Keratinocyte (primary cell): ENCODE measurements around the gene BTBD8. TPM values are rescaled to one million over a fixed set of nuclear protein-coding genes. Genes with fewer than 3 reads are reported as not detected.

Source experiments
- DNase-seq: peaks from one replicate; pipeline ENCODE4 v3.0.0-alpha.2; 2011; ENCODE audit warnings: low read depth, missing footprints, low spot score
- FAIRE-seq: peaks from 2 replicates; lab custom pipeline; 2011; peaks lifted over from hg19 to GRCh38; lab: Jason Lieb, UNC
- H2AFZ ChIP-seq: 2 replicates; pipeline ENCODE4 v1.6.0; 2012; ENCODE audit warnings: low read length, control low read depth, inconsistent platforms; ENCODE audit not compliant: control insufficient read depth
- H3K27ac ChIP-seq: 2 replicates; pipeline ENCODE4 v1.5.1; 2011; ENCODE audit warnings: low read length; ENCODE audit not compliant: control insufficient read depth, insufficient read depth
- H3K27me3 ChIP-seq: 3 replicates; pipeline ENCODE4 v1.6.0; 2011; ENCODE audit warnings: low read length; ENCODE audit not compliant: control insufficient read depth, insufficient read depth; ENCODE audit errors: extremely low read depth
- H3K36me3 ChIP-seq, 2 experiments: 2 replicates in 1 of 2; 3 replicates in 1 of 2; pipeline ENCODE4 v1.5.1; 2011; ENCODE audit warnings: low read length in 2 of 2, mild to moderate bottlenecking in 1 of 2; ENCODE audit not compliant: control insufficient read depth in 2 of 2, insufficient read depth in 2 of 2; ENCODE audit errors: extremely low read depth in 1 of 2
- H3K4me1 ChIP-seq: 3 replicates; pipeline ENCODE4 v1.5.1; 2011; ENCODE audit warnings: low read length; ENCODE audit not compliant: control insufficient read depth, insufficient read depth; ENCODE audit errors: extremely low read depth
- H3K4me2 ChIP-seq: 3 replicates; pipeline ENCODE4 v1.6.0; 2011; ENCODE audit warnings: low read depth, low read length; ENCODE audit not compliant: control insufficient read depth, insufficient read depth; ENCODE audit errors: extremely low read depth
- H3K4me3 ChIP-seq, 3 experiments: fragments of 200-600 bp in 1 of 3; sonication (generic) in 1 of 3; 2 replicates in 2 of 3; 3 replicates in 1 of 3; pipeline ENCODE4 v1.5.1; 2011 to 2016; ENCODE audit warnings: low read length in 3 of 3, mild to moderate bottlenecking in 3 of 3, control low read depth in 2 of 3, inconsistent platforms in 1 of 3, low read depth in 1 of 3, mixed read lengths in 1 of 3, mixed run types in 1 of 3, moderate library complexity in 1 of 3; ENCODE audit not compliant: control insufficient read depth in 2 of 3, insufficient read depth in 2 of 3; ENCODE audit errors: extremely low read depth in 1 of 3
- H3K79me2 ChIP-seq: 2 replicates; pipeline ENCODE4 v1.6.0; 2012; ENCODE audit warnings: low read length; ENCODE audit not compliant: control insufficient read depth, insufficient read depth
- H3K9ac ChIP-seq: 3 replicates; pipeline ENCODE4 v1.6.0; 2011; ENCODE audit warnings: low read length; ENCODE audit not compliant: control insufficient read depth, insufficient read depth; ENCODE audit errors: extremely low read depth
- H3K9me1 ChIP-seq: 3 replicates; pipeline ENCODE4 v1.6.0; 2011; ENCODE audit warnings: low read length; ENCODE audit not compliant: control insufficient read depth, insufficient read depth; ENCODE audit errors: extremely low read depth
- H3K9me3 ChIP-seq: 2 replicates; pipeline ENCODE4 v1.5.1; 2012; ENCODE audit warnings: low read depth, low read length; ENCODE audit not compliant: control insufficient read depth
- H4K20me1 ChIP-seq: 3 replicates; pipeline ENCODE4 v1.6.0; 2011; ENCODE audit warnings: low read length; ENCODE audit not compliant: control insufficient read depth, insufficient read depth; ENCODE audit errors: extremely low read depth
- EZH2 ChIP-seq: IDR thresholded peaks from one replicate; pipeline ENCODE4 v1.6.1; 2012; ENCODE audit warnings: inconsistent platforms, mild to moderate bottlenecking, low read length, moderate library complexity
- dilution Hi-C: fragments of 300-500 bp; cut with MboI; formaldehyde crosslinking; loops from one replicate; pipeline ENCODE4 v1.7.0; 2020; ENCODE audit warnings: low sequenced_read_pairs; ENCODE audit not compliant: extremely low pct_ligation_motif_present
- polyA plus RNA-seq, 5 experiments: library from polyadenylated mRNA; depleted of rRNA in 3 of 5; stranded (reverse) in 3 of 5; stranded (forward) in 1 of 5; unstranded in 1 of 5; fragments of >200 nt; gene quantifications; 1 replicate in 1 of 5; 2 replicates in 3 of 5; 3 replicates in 1 of 5; pipeline versions ENCODE4 v1.2.1 to v1.2.3, GENCODE V29; 2011 to 2012; ENCODE audit warnings: missing spikeins in 2 of 5, low read depth in 1 of 5, low replicate concordance in 1 of 5
- TF ChIP-seq, protein P1 (sequence below), 3 experiments: IDR thresholded peaks in 1 of 3; conservative IDR thresholded peaks in 1 of 3; optimal IDR thresholded peaks in 1 of 3; 2 replicates in 2 of 3; 3 replicates in 1 of 3; pipeline versions ENCODE3 to v1.5.1; 2011; ENCODE audit warnings: low read length in 3 of 3, mild to moderate bottlenecking in 3 of 3, moderate library complexity in 2 of 3, control low read depth in 1 of 3, inconsistent platforms in 1 of 3; ENCODE audit not compliant: insufficient read depth in 2 of 3; ENCODE audit errors: extremely low read depth in 1 of 3

The BTBD8 gene
- polyA plus RNA-seq, 1 donor (not counting 4 experiments of a cell fraction or from before 2014, with no cell fraction given), result 1.4 TPM

DNA sequence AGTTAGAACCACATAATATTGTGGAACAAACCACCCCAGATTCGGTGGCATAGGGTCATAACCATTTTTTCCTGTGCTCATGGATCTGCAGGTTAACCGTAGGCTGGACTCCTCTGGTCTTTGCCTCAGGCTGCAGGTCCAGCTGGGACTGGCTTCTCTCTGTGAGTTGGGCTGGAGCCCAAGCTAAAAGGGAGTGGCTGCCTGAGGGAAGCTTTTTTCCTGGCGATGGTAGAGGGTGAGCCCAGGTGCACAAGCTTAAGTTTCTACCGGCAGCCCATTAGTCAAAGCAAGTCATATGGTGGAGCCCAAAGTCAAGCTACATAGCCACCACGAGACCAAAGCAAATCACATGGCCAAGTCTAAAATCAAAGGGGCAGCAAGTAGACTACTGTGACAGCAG lies 36.5 kb upstream of the BTBD8 start:
- DNase-seq, result peak; percentile 1
- no peak for TF ChIP-seq EZH2
- TF ChIP-seq, protein P1, sequence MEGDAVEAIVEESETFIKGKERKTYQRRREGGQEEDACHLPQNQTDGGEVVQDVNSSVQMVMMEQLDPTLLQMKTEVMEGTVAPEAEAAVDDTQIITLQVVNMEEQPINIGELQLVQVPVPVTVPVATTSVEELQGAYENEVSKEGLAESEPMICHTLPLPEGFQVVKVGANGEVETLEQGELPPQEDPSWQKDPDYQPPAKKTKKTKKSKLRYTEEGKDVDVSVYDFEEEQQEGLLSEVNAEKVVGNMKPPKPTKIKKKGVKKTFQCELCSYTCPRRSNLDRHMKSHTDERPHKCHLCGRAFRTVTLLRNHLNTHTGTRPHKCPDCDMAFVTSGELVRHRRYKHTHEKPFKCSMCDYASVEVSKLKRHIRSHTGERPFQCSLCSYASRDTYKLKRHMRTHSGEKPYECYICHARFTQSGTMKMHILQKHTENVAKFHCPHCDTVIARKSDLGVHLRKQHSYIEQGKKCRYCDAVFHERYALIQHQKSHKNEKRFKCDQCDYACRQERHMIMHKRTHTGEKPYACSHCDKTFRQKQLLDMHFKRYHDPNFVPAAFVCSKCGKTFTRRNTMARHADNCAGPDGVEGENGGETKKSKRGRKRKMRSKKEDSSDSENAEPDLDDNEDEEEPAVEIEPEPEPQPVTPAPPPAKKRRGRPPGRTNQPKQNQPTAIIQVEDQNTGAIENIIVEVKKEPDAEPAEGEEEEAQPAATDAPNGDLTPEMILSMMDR (optimal IDR thresholded peaks at IDR 0.05 in 1 of 3, IDR thresholded peaks at IDR 0.05 in 1 of 3, conservative IDR thresholded peaks at IDR 0.05 in 1 of 3; ENCODE audit: extremely low read depth in 1 of 3, insufficient read depth in 2 of 3, low read length in 3 of 3), result no peak
- FAIRE-seq, result no peak

DNA sequence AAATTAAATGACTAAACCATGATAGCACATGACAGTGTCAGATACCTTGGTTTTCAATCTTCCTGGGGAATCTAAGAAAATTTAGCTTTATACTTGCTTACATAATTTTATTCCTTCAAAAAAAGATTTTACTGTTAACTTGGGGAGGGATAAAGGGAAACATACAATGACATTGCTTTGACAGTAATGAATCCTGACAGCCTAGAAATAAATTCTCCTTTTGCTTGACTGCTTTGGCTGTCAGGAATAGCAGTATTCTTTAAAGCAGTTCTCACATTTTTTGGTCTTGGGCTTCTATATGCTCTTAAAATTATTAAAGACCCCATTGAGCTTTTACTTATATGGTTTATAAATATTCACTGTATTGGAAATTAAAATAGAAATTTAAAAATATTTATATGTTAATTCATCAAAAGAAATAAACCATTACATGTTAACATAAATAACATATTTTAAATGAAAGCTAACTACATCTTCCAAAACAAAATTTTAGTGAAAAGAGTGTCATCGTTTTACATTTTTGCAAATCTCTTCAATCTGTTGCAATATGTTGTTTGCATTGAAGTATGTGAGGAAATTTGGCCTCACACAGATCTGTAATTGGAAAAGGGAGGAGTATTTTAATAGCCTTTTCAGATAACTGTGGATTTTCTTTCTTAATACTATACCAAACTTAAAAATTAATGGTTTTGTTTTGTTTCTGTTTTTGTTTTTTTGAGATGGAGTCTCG lies 34.2 kb upstream of the BTBD8 start:
- Histone ChIP-seq H3K36me3 (no peaks in the 10 kb centered on the region), H3K27ac (no peak overlapping the region), H3K9me3 (no peaks in the 10 kb centered on the region), H3K4me3 (no peak overlapping the region), H3K9ac (no peak overlapping the region), H3K4me2 (no peak overlapping the region), H3K4me1 (no peaks in the 10 kb centered on the region), H3K9me1 (no peaks in the 10 kb centered on the region), H2AFZ (no peak overlapping the region), H3K79me2 (no peaks in the 10 kb centered on the region), H4K20me1 (no peaks in the 10 kb centered on the region), H3K27me3 (no peaks in the 10 kb centered on the region)
- TF ChIP-seq EZH2, result no peak
- TF ChIP-seq, protein P1 (optimal IDR thresholded peaks at IDR 0.05 in 1 of 3, IDR thresholded peaks at IDR 0.05 in 1 of 3, conservative IDR thresholded peaks at IDR 0.05 in 1 of 3; ENCODE audit: extremely low read depth in 1 of 3, insufficient read depth in 2 of 3, low read length in 3 of 3), result no peak
- DNase-seq, result no peak
- dilution Hi-C loops, result no loop called here
- FAIRE-seq, result no peak

More for the DNA sequence above, 36.5 kb upstream of the BTBD8 start:
- H3K4me1 ChIP-seq, result no peaks in the 10 kb centered on the region
- no peak overlapping the region for H2AFZ ChIP-seq
- no peak overlapping the region for H3K27ac ChIP-seq
- no peak overlapping the region for H3K9ac ChIP-seq
- H3K4me2 ChIP-seq, result no peak overlapping the region
- no peaks in the 10 kb centered on the region for H4K20me1 ChIP-seq
- no peaks in the 10 kb centered on the region for H3K9me3 ChIP-seq
- H3K27me3 ChIP-seq, result no peaks in the 10 kb centered on the region
- H3K9me1 ChIP-seq, result no peaks in the 10 kb centered on the region
- H3K4me3 ChIP-seq, result no peak overlapping the region
- no peaks in the 10 kb centered on the region for H3K36me3 ChIP-seq
- no peaks in the 10 kb centered on the region for H3K79me2 ChIP-seq
- dilution Hi-C loops, result no loop called here
